IMR-90 (cell line): ENCODE data around the gene CACNA2D3. TPM values are rescaled to one million over a fixed set of nuclear protein-coding genes. Genes with fewer than 3 reads are reported as not detected.

Source experiments
- ATAC-seq: fragments of 200-7000 bp; cut with Tn5 transposase; 2 replicates; pipeline ENCODE4 v1.9.1; 2020; ENCODE audit warnings: low read depth, mild to moderate bottlenecking, moderate library complexity
- BruUV-seq: library from RNA; stranded (reverse); fragments of 400-500 nt; replicated peaks from 2 replicates; lab custom pipeline; 2021; lab: Mats Ljungman, UMichigan
- CTCF ChIA-PET: fragments of 300-600 bp; formaldehyde crosslinking; extraction: SDS; loops from one replicate; lab custom pipeline; 2021; ENCODE audit warnings: antibody characterized with exemption; lab: Yijun Ruan, JAX
- POLR2A ChIA-PET: fragments of 300-600 bp; sonication (Branson Sonifier 250); formaldehyde crosslinking; loops from one replicate; lab custom pipeline; 2022; ENCODE audit warnings: antibody characterized with exemption; ENCODE audit not compliant: unreplicated experiment; lab: Charles Lee
- DNase-seq: peaks from one replicate; pipeline ENCODE4 v3.0.0; 2013
- H2AFZ ChIP-seq: replicated peaks from 2 replicates; pipeline ENCODE3; 2013; ENCODE audit warnings: low read length, mild to moderate bottlenecking; ENCODE audit not compliant: poor library complexity
- H2AK5ac ChIP-seq: 2 replicates; pipeline ENCODE4 v1.6.1; 2013; ENCODE audit warnings: low read depth, low read length, inconsistent platforms
- H2AK9ac ChIP-seq: replicated peaks from 2 replicates; pipeline ENCODE3; 2013; ENCODE audit warnings: mild to moderate bottlenecking, low read depth, low read length, moderate library complexity; ENCODE audit not compliant: poor library complexity
- H2BK120ac ChIP-seq: 2 replicates; pipeline ENCODE4 v1.6.1; 2013; ENCODE audit warnings: low read depth, low read length, inconsistent platforms
- H2BK15ac ChIP-seq: 3 replicates; pipeline ENCODE4 v1.6.1; 2013; ENCODE audit warnings: low read depth, low read length, inconsistent platforms
- H2BK20ac ChIP-seq: 2 replicates; pipeline ENCODE4 v1.6.1; 2013; ENCODE audit warnings: low read depth, mild to moderate bottlenecking, inconsistent platforms, low read length, moderate library complexity
- H2BK5ac ChIP-seq: 2 replicates; pipeline ENCODE4 v1.6.1; 2013; ENCODE audit warnings: mild to moderate bottlenecking, low read depth, low read length, inconsistent platforms; ENCODE audit not compliant: poor library complexity, severe bottlenecking
- H3K14ac ChIP-seq: replicated peaks from 2 replicates; pipeline ENCODE4 v1.6.1; 2013; ENCODE audit warnings: low read depth, low read length, inconsistent platforms
- H3K18ac ChIP-seq: 2 replicates; pipeline ENCODE4 v1.6.1; 2013; ENCODE audit warnings: low read depth, low read length, control low read depth
- H3K23ac ChIP-seq: 2 replicates; pipeline ENCODE4 v1.6.1; 2013; ENCODE audit warnings: low read depth, low read length, inconsistent platforms
- H3K27ac ChIP-seq: 2 replicates; pipeline ENCODE4 v1.5.1; 2013; ENCODE audit warnings: mild to moderate bottlenecking, control low read depth, low read length; ENCODE audit not compliant: insufficient read depth
- H3K27me3 ChIP-seq: 2 replicates; pipeline ENCODE4 v1.6.1; 2013; ENCODE audit warnings: low read length; ENCODE audit not compliant: control insufficient read depth, insufficient read depth
- H3K36me3 ChIP-seq: 2 replicates; pipeline ENCODE4 v1.6.1; 2013; ENCODE audit warnings: low read length, mixed read lengths; ENCODE audit not compliant: control insufficient read depth, insufficient read depth
- H3K4ac ChIP-seq: 2 replicates; pipeline ENCODE4 v1.6.1; 2013; ENCODE audit warnings: low read depth, low read length, inconsistent platforms
- H3K4me1 ChIP-seq: 2 replicates; pipeline ENCODE4 v1.6.1; 2013; ENCODE audit warnings: low read length, mixed read lengths; ENCODE audit not compliant: control insufficient read depth, insufficient read depth
- H3K4me2 ChIP-seq: 2 replicates; pipeline ENCODE4 v1.6.1; 2013; ENCODE audit warnings: low read depth, mild to moderate bottlenecking, control low read depth, low read length, moderate library complexity
- H3K4me3 ChIP-seq: 2 replicates; pipeline ENCODE4 v1.5.1; 2013; ENCODE audit warnings: low read depth, mild to moderate bottlenecking, control low read depth, low read length, moderate library complexity; ENCODE audit not compliant: insufficient read depth
- H3K56ac ChIP-seq: 2 replicates; pipeline ENCODE4 v1.6.1; 2013; ENCODE audit warnings: low read length, inconsistent platforms; ENCODE audit not compliant: insufficient read depth; ENCODE audit errors: extremely low read depth
- H3K79me1 ChIP-seq, 2 experiments: 2 replicates each; pipeline ENCODE4 v1.6.1; 2013; ENCODE audit warnings: low read length in 2 of 2, inconsistent platforms in 1 of 2, low read depth in 1 of 2
- H3K9ac ChIP-seq: 2 replicates; pipeline ENCODE4 v1.6.1; 2013; ENCODE audit warnings: low read depth, low read length, control low read depth
- H3K9me1 ChIP-seq: 2 replicates; pipeline ENCODE4 v1.6.1; 2013; ENCODE audit warnings: low read length, inconsistent platforms; ENCODE audit not compliant: insufficient read depth
- H3K9me3 ChIP-seq: 2 replicates; pipeline ENCODE4 v1.6.1; 2013; ENCODE audit warnings: low read length; ENCODE audit not compliant: control insufficient read depth, insufficient read depth
- H4K20me1 ChIP-seq: 2 replicates; pipeline ENCODE4 v1.6.1; 2013; ENCODE audit warnings: low read length, inconsistent platforms; ENCODE audit not compliant: insufficient read depth
- H4K5ac ChIP-seq: 2 replicates; pipeline ENCODE4 v1.6.1; 2013; ENCODE audit warnings: mild to moderate bottlenecking, low read depth, low read length, control low read depth
- H4K8ac ChIP-seq, 2 experiments: 2 replicates each; pipeline ENCODE4 v1.6.1; 2013; ENCODE audit warnings: low read depth in 2 of 2, low read length in 2 of 2, control low read depth in 1 of 2, inconsistent platforms in 1 of 2
- H4K91ac ChIP-seq: 2 replicates; pipeline ENCODE4 v1.6.1; 2013; ENCODE audit warnings: low read depth, low read length, inconsistent platforms; ENCODE audit not compliant: insufficient read depth
- BHLHE40 ChIP-seq: fragments of 150-350 bp; IDR thresholded peaks from 2 replicates; pipeline ENCODE4 v1.6.1; 2016; ENCODE audit warnings: mild to moderate bottlenecking, low read depth, low read length
- CEBPB ChIP-seq: IDR thresholded peaks from 2 replicates; pipeline ENCODE4 v1.6.1; 2012; ENCODE audit warnings: low read depth, low read length, improper control_type of control experiment
- CHD1 ChIP-seq: IDR thresholded peaks from 2 replicates; pipeline ENCODE4 v1.6.1; 2012; ENCODE audit warnings: low read depth, low read length, improper control_type of control experiment
- CTCF ChIP-seq: conservative IDR thresholded peaks from 2 replicates; pipeline ENCODE4 v1.5.1; 2012; ENCODE audit warnings: mild to moderate bottlenecking, low read depth, low read length, improper control_type of control experiment
- FOS ChIP-seq: fragments of 150-350 bp; IDR thresholded peaks from 2 replicates; pipeline ENCODE4 v1.6.1; 2016; ENCODE audit warnings: low read depth, low read length
- MAFK ChIP-seq: IDR thresholded peaks from 2 replicates; pipeline ENCODE4 v1.6.1; 2012; ENCODE audit warnings: low read depth, low read length, improper control_type of control experiment
- MXI1 ChIP-seq: IDR thresholded peaks from 2 replicates; pipeline ENCODE4 v1.6.1; 2012; ENCODE audit warnings: low read depth, mild to moderate bottlenecking, low read length, moderate library complexity, borderline replicate concordance
- NFE2L2 ChIP-seq: fragments of 150-350 bp; IDR thresholded peaks from 2 replicates; pipeline ENCODE4 v1.6.1; 2016; ENCODE audit warnings: low read depth, mild to moderate bottlenecking, low read length
- POLR2A ChIP-seq: IDR thresholded peaks from 2 replicates; pipeline ENCODE4 v1.6.1; 2012; ENCODE audit warnings: mild to moderate bottlenecking, low read depth, low read length
- RCOR1 ChIP-seq: IDR thresholded peaks from 2 replicates; pipeline ENCODE4 v1.6.1; 2012; ENCODE audit warnings: mild to moderate bottlenecking, low read length, improper control_type of control experiment; ENCODE audit not compliant: insufficient replicate concordance
- RFX5 ChIP-seq: IDR thresholded peaks from 2 replicates; pipeline ENCODE4 v1.8.0; 2012; ENCODE audit warnings: low read depth, mild to moderate bottlenecking, low read length, moderate library complexity
- SMC3 ChIP-seq: fragments of 150-350 bp; IDR thresholded peaks from 2 replicates; pipeline ENCODE4 v1.6.1; 2016; ENCODE audit warnings: low read depth, mild to moderate bottlenecking, antibody characterized with exemption, low read length, moderate library complexity
- WGBS, 2 experiments: methylation state at CpG; one replicate each; pipeline versions ENCODE4 v1.1.5 to v1.1.7; 2013; ENCODE audit warnings: missing lambda C conversion rate in 2 of 2; ENCODE audit not compliant: insufficient read length in 1 of 2; ENCODE audit errors: extremely low coverage in 2 of 2; 5-methylcytosine and 5-hydroxymethylcytosine counted together
- dilution Hi-C: fragments of 300-500 bp; cut with HindIII; formaldehyde crosslinking; loops from one replicate; pipeline ENCODE4 v1.14.3; 2018; ENCODE audit warnings: low sequenced_read_pairs; ENCODE audit not compliant: unreplicated experiment
- in situ Hi-C: fragments of 300-500 bp; cut with MboI; formaldehyde crosslinking; loops from 3 replicates; pipeline ENCODE4 v1.14.3; 2019; ENCODE audit warnings: low sequenced_read_pairs, inconsistent platforms, mixed read lengths
- intact Hi-C: fragments of 100-400 bp; cut with micrococcal nuclease; formaldehyde crosslinking; loops from 2 replicates; pipeline ENCODE4 v1.10.0; 2022
- polyA plus RNA-seq, 3 experiments: library from polyadenylated mRNA; depleted of rRNA; stranded (reverse); fragments of >200 nt; gene quantifications; 2 replicates each; pipeline ENCODE4 v1.2.3, GENCODE V29; 2012; ENCODE audit warnings: low replicate concordance in 1 of 3
- total RNA-seq: library from RNA; depleted of rRNA; stranded (reverse); fragments of >200 nt; gene quantifications from 2 replicates; pipeline ENCODE4 v1.2.3, GENCODE V29; 2012
- TF ChIP-seq, protein P1 (sequence below): fragments of 150-350 bp; IDR thresholded peaks from 2 replicates; pipeline ENCODE4 v1.6.1; 2017; ENCODE audit warnings: mild to moderate bottlenecking, antibody characterized with exemption, low read length, low read depth

Gene CACNA2D3
- total and polyA plus RNA-seq, 2 of the 4 experiments (the other 2 are of a cell fraction), result 0.36 to 0.41 TPM

DNA sequence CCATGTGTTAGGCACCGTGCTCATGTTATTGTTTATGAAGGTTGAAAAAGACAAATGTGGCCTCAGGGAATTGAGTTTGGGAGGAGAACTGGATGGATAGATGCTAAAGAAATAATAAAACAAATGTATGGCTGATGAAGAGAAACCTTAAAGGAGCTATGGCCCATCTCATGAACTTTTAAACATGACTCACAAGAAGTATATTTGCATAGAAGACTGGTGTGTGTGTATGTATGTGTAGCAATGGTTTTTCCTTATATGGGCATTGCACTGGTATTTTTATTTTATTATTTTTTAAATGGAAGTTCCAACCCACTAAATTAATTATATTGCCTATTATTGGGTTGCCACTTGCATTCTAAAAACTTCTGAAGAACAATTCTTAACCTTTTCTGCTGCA lies 31.1 kb downstream of the CACNA2D3 start:
- no peak overlapping the region for H3K4ac ChIP-seq
- H3K27ac ChIP-seq, result no peak overlapping the region
- no peak overlapping the region for H3K18ac ChIP-seq
- H2AK5ac ChIP-seq, result no peak overlapping the region
- no peak overlapping the region for H2BK15ac ChIP-seq
- H3K56ac ChIP-seq, result no peak overlapping the region
- no peak overlapping the region for H2BK20ac ChIP-seq
- no peak overlapping the region for H3K14ac ChIP-seq
- in situ Hi-C loops (no loop called here), intact Hi-C loops (no loop called here), dilution Hi-C loops (no loop called here)
- no peak for ATAC-seq
- H3K9me3 ChIP-seq, result peaks cover 21% of the 10 kb centered on the region
- no peak overlapping the region for H4K5ac ChIP-seq
- no peaks in the 10 kb centered on the region for H3K9me1 ChIP-seq
- H4K20me1 ChIP-seq, result no peaks in the 10 kb centered on the region
- no peaks in the 10 kb centered on the region for H3K79me1 ChIP-seq
- H3K36me3 ChIP-seq, result no peaks in the 10 kb centered on the region
- no peak overlapping the region for H2BK5ac ChIP-seq
- H3K9ac ChIP-seq, result no peak overlapping the region
- no TSS peak for BruUV-seq
- H3K4me1 ChIP-seq, result no peaks in the 10 kb centered on the region
- WGBS, 2 experiments, result no CpG with 5 or more reads among the region's 1 CpG
- no peak overlapping the region for H3K4me3 ChIP-seq
- H2AK9ac ChIP-seq, result no peak overlapping the region
- ChIA-PET POLR2A (no interaction called here), CTCF (no interaction called here)
- H3K4me2 ChIP-seq, result no peak overlapping the region
- no peak for DNase-seq
- TF ChIP-seq FOS (no peak), CHD1 (no peak), MXI1 (no peak), RFX5 (no peak), BHLHE40 (no peak), RCOR1 (no peak), CEBPB (no peak), POLR2A (no peak), MAFK (no peak), CTCF (no peak), SMC3 (no peak), NFE2L2 (no peak)
- TF ChIP-seq, protein P1, sequence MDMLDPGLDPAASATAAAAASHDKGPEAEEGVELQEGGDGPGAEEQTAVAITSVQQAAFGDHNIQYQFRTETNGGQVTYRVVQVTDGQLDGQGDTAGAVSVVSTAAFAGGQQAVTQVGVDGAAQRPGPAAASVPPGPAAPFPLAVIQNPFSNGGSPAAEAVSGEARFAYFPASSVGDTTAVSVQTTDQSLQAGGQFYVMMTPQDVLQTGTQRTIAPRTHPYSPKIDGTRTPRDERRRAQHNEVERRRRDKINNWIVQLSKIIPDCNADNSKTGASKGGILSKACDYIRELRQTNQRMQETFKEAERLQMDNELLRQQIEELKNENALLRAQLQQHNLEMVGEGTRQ, result no peak
- H4K8ac ChIP-seq, result no peak overlapping the region
- no peak overlapping the region for H2AFZ ChIP-seq
- no peaks in the 10 kb centered on the region for H3K27me3 ChIP-seq
- no peak overlapping the region for H4K91ac ChIP-seq
- no peak overlapping the region for H3K23ac ChIP-seq
- no peak overlapping the region for H2BK120ac ChIP-seq
